Endothelial cell of umbilical vein (primary cell): ENCODE results near the gene ZNF121. TPM values are rescaled to one million over a fixed set of nuclear protein-coding genes. Genes with fewer than 3 reads are reported as not detected.

Experiments
- BruUV-seq: library from RNA; stranded (reverse); fragments of 400-500 nt; replicated peaks from 2 replicates; lab custom pipeline; 2021; lab: Mats Ljungman, UMichigan
- CTCF ChIA-PET: fragments of 300-600, 350-600 bp; sonication (Branson Sonifier 250); formaldehyde crosslinking; loops from one replicate; lab custom pipeline; 2021; ENCODE audit warnings: antibody characterized with exemption, inconsistent platforms; lab: Charles Lee
- POLR2A ChIA-PET: fragments of 300-600, 350-600 bp; sonication (Branson Sonifier 250); formaldehyde crosslinking; loops from one replicate; lab custom pipeline; 2021; ENCODE audit warnings: antibody characterized with exemption, inconsistent platforms; lab: Charles Lee
- DNase-seq: peaks from one replicate; pipeline ENCODE4 v3.0.0-alpha.2; 2011; ENCODE audit warnings: low read depth, low spot score
- FAIRE-seq: peaks from 2 replicates; lab custom pipeline; 2011; peaks lifted over from hg19 to GRCh38; lab: Jason Lieb, UNC
- H2AFZ ChIP-seq: 2 replicates; pipeline ENCODE4 v1.6.0; 2012; ENCODE audit warnings: low read depth, low read length, control low read depth, inconsistent platforms
- H3K27ac ChIP-seq: 2 replicates; pipeline ENCODE4 v1.5.1; 2011; ENCODE audit warnings: low read depth, mild to moderate bottlenecking, control low read depth, low read length, moderate library complexity; ENCODE audit not compliant: insufficient read depth
- H3K27me3 ChIP-seq, 2 experiments: 2 replicates each; pipeline versions ENCODE4 v1.6.0 to v1.6.1; 2011; ENCODE audit warnings: low read length in 2 of 2, mixed read lengths in 1 of 2; ENCODE audit not compliant: control insufficient read depth in 2 of 2, insufficient read depth in 2 of 2
- H3K36me3 ChIP-seq, 2 experiments: 2 replicates in 1 of 2; 3 replicates in 1 of 2; pipeline ENCODE4 v1.5.1; 2011; ENCODE audit warnings: low read length in 2 of 2, mild to moderate bottlenecking in 1 of 2, moderate library complexity in 1 of 2; ENCODE audit not compliant: control insufficient read depth in 2 of 2, insufficient read depth in 2 of 2; ENCODE audit errors: extremely low read depth in 1 of 2
- H3K4me1 ChIP-seq: 3 replicates; pipeline ENCODE4 v1.5.1; 2011; ENCODE audit warnings: mild to moderate bottlenecking, low read length; ENCODE audit not compliant: control insufficient read depth, insufficient read depth; ENCODE audit errors: extremely low read depth
- H3K4me2 ChIP-seq: 2 replicates; pipeline ENCODE4 v1.6.1; 2011; ENCODE audit warnings: low read length, control low read depth, mixed read lengths; ENCODE audit not compliant: insufficient read depth
- H3K4me3 ChIP-seq, 3 experiments: fragments of 200-600 bp in 1 of 3; sonication (generic), shearing (Covaris generic) in 1 of 3; replicated peaks in 1 of 3; 2 replicates each; pipeline ENCODE4 v1.5.1; 2011 to 2016; ENCODE audit warnings: control low read depth in 3 of 3, low read length in 3 of 3, mild to moderate bottlenecking in 2 of 3, inconsistent platforms in 1 of 3, low read depth in 1 of 3, moderate library complexity in 1 of 3; ENCODE audit not compliant: insufficient read depth in 1 of 3
- H3K79me2 ChIP-seq: 2 replicates; pipeline ENCODE4 v1.6.0; 2012; ENCODE audit warnings: low read length, inconsistent platforms; ENCODE audit not compliant: control insufficient read depth, insufficient read depth
- H3K9ac ChIP-seq: replicated peaks from 2 replicates; pipeline ENCODE3; 2011; ENCODE audit warnings: low read length, control low read depth; ENCODE audit not compliant: insufficient read depth; ENCODE audit errors: extremely low read depth
- H3K9me1 ChIP-seq: replicated peaks from 3 replicates; pipeline ENCODE4 v1.6.0; 2011; ENCODE audit warnings: mild to moderate bottlenecking, low read length; ENCODE audit not compliant: control insufficient read depth, insufficient read depth; ENCODE audit errors: extremely low read depth
- H3K9me3 ChIP-seq: replicated peaks from 2 replicates; pipeline ENCODE4 v1.5.1; 2012; ENCODE audit warnings: low read length, inconsistent platforms; ENCODE audit not compliant: control insufficient read depth, insufficient read depth
- H4K20me1 ChIP-seq: replicated peaks from 2 replicates; pipeline ENCODE3; 2011; ENCODE audit warnings: mild to moderate bottlenecking, low read length; ENCODE audit not compliant: control insufficient read depth, insufficient read depth; ENCODE audit errors: extremely low read depth
- EZH2 ChIP-seq: IDR thresholded peaks from 2 replicates; pipeline ENCODE4 v1.6.1; 2012; ENCODE audit warnings: borderline replicate concordance, low read depth, mild to moderate bottlenecking, moderate library complexity, low read length, inconsistent platforms; ENCODE audit not compliant: severe bottlenecking
- GATA2 ChIP-seq: IDR thresholded peaks from 2 replicates; pipeline ENCODE4 v1.7.0; 2011; ENCODE audit warnings: low read depth, mild to moderate bottlenecking, moderate library complexity, mixed read lengths, low read length; ENCODE audit not compliant: insufficient read length, insufficient read depth
- JUN ChIP-seq: IDR thresholded peaks from 2 replicates; pipeline ENCODE4 v1.6.1; 2011; ENCODE audit warnings: borderline replicate concordance, low read depth; ENCODE audit not compliant: insufficient read length, insufficient read depth
- MYC ChIP-seq: IDR thresholded peaks from one replicate; pipeline ENCODE4 v1.6.1; 2011; ENCODE audit warnings: mild to moderate bottlenecking, low read depth, low read length
- POLR2A ChIP-seq: IDR thresholded peaks from 2 replicates; pipeline ENCODE4 v1.6.1; 2012; ENCODE audit warnings: low read depth, mild to moderate bottlenecking, control low read depth, low read length
- dilution Hi-C: fragments of 300-500 bp; cut with MboI; formaldehyde crosslinking; loops from one replicate; pipeline ENCODE4 v1.15.0; 2019; ENCODE audit warnings: low sequenced_read_pairs; ENCODE audit not compliant: extremely low pct_ligation_motif_present
- intact Hi-C: fragments of 100-400 bp; cut with micrococcal nuclease; formaldehyde crosslinking; loops from one replicate; pipeline ENCODE4 v1.10.0; 2022
- polyA plus RNA-seq, 4 experiments: library from polyadenylated mRNA; depleted of rRNA in 3 of 4; stranded (reverse) in 3 of 4; unstranded in 1 of 4; fragments of >200 nt; gene quantifications; 2 replicates each; pipeline versions ENCODE4 v1.2.1 to v1.2.3, GENCODE V29; 2011 to 2012; ENCODE audit warnings: missing spikeins in 1 of 4
- total RNA-seq: library from RNA; stranded (reverse); gene quantifications from 2 replicates; pipeline ENCODE4 v1.2.3, GENCODE V29; 2021
- TF ChIP-seq, protein P1 (sequence below): IDR thresholded peaks from 2 replicates; pipeline ENCODE4 v1.6.1; 2011; ENCODE audit not compliant: insufficient read depth, insufficient read length
- TF ChIP-seq, protein P2 (sequence below), 2 donors: IDR thresholded peaks; 1 replicate in 1 of 2; 2 replicates in 1 of 2; pipeline ENCODE4 v1.5.1; 2011; ENCODE audit warnings: low read length in 2 of 2, mild to moderate bottlenecking in 2 of 2, moderate library complexity in 2 of 2, control low read depth in 1 of 2, inconsistent platforms in 1 of 2, low read depth in 1 of 2; ENCODE audit not compliant: insufficient read depth in 1 of 2; ENCODE audit errors: extremely low read depth in 1 of 2

Gene ZNF121
- total and polyA plus RNA-seq, 2 donors (not counting 3 experiments of a cell fraction or from before 2014, with no cell fraction given), result 2.3 to 25.1 TPM

DNA sequence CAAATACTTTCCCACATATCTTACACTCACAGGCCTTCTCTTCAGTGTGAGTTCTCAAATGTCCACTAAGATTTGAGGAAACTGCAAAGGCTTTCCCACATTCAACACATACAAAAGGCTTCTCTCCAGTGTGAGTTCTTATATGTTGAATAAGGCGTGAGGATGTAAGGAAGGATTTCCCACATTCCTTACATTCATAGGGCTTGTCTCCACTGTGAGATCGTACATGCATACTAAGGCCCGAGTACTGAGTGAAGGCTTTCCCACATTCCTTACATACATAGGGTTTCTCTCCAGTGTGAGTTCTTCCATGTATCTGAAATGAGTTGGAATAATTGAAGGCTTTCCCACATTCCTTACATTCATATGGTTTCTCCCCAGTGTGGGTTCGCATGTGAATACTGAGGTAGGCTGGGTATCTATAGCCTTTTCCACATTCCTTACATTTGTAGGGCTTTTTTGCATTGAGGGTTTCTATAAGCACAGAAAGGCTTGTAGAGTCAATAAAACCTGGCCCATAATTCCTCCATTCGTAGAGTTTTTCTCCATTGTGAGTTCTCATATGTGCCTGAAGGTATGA, 55.5 kb downstream of the ZNF121 start:
- FAIRE-seq, result no peak
- Histone ChIP-seq H3K79me2 (no peaks in the 10 kb centered on the region), H4K20me1 (no peaks in the 10 kb centered on the region), H3K4me1 (no peaks in the 10 kb centered on the region), H3K9me3 (peaks cover 44% of the 10 kb centered on the region), H3K36me3 (peaks cover 35 to 44% of the 10 kb centered on the region in 2 experiments), H3K9ac (no peak overlapping the region), H3K27me3 (no peaks in the 10 kb centered on the region), H2AFZ (no peak overlapping the region), H3K9me1 (no peaks in the 10 kb centered on the region), H3K4me2 (no peak overlapping the region), H3K27ac (no peak overlapping the region), H3K4me3 (no peak overlapping the region)
- dilution Hi-C loops, result no loop called here
- peak; percentile 4 for DNase-seq
- intact Hi-C loops, result loop anchor here (10.0 kb wide), 1 partner anchor 184 kb away; no protein-coding TSS in a partner anchor
- ChIA-PET POLR2A (no interaction called here), CTCF (no interaction called here)
- TF ChIP-seq EZH2 (no peak), JUN (no peak), GATA2 (no peak), POLR2A (no peak), MYC (no peak)
- TF ChIP-seq, protein P1, sequence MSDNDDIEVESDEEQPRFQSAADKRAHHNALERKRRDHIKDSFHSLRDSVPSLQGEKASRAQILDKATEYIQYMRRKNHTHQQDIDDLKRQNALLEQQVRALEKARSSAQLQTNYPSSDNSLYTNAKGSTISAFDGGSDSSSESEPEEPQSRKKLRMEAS, result no peak
- TF ChIP-seq, protein P2, sequence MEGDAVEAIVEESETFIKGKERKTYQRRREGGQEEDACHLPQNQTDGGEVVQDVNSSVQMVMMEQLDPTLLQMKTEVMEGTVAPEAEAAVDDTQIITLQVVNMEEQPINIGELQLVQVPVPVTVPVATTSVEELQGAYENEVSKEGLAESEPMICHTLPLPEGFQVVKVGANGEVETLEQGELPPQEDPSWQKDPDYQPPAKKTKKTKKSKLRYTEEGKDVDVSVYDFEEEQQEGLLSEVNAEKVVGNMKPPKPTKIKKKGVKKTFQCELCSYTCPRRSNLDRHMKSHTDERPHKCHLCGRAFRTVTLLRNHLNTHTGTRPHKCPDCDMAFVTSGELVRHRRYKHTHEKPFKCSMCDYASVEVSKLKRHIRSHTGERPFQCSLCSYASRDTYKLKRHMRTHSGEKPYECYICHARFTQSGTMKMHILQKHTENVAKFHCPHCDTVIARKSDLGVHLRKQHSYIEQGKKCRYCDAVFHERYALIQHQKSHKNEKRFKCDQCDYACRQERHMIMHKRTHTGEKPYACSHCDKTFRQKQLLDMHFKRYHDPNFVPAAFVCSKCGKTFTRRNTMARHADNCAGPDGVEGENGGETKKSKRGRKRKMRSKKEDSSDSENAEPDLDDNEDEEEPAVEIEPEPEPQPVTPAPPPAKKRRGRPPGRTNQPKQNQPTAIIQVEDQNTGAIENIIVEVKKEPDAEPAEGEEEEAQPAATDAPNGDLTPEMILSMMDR (IDR thresholded peaks at IDR 0.05; ENCODE audit: extremely low read depth in 1 of 2, insufficient read depth in 1 of 2, low read depth in 1 of 2, low read length in 2 of 2), result no peak
- BruUV-seq, result TSS peak; percentile 3
